ENCODE results near the gene OPCML.

GRCh38 chr11:132777067-132777975 lies 755.0 kb downstream of the OPCML start:
- TF ChIP-seq CTCF (IDR thresholded peaks at IDR 0.05) (no peak), POLR2A (IDR thresholded peaks at IDR 0.05) (no peak)

All from vagina (tissue), 2 donors.